Fibroblast of peridontal ligament (primary cell): ENCODE results near the gene SMC4.
"Not testable (repeated sequence)": the region's sequence is repeated elsewhere in the genome, so short reads cannot be mapped to it uniquely, and the experiment has no call there.

ENCODE experiments used
- DNase-seq: peaks from one replicate; pipeline ENCODE4 v3.0.0-alpha.2; 2010; ENCODE audit errors: extremely low read depth

The SMC4 gene

GRCh38 chr3:160446522-160447056 lies 47.1 kb downstream of the SMC4 start:
- DNase-seq: no peak

GRCh38 chr3:160447544-160447943 lies 48.1 kb downstream of the SMC4 start:
- peak; percentile 50 for DNase-seq

- DNase-seq: peak; percentile 56
These were observed 49.6 kb downstream of the SMC4 start for GRCh38 chr3:160448845-160449635.

GRCh38 chr3:160449636-160450598 lies 50.5 kb downstream of the SMC4 start, which contains the start of gene TRIM59:
Gene TRIM59 (minus strand): TSS chr3:160449786. CDS start chr3:160439183, 10,603 bp downstream.
- peak; percentile 95 for DNase-seq

GRCh38 chr3:160450846-160451245 lies 51.4 kb downstream of the SMC4 start:
- peak; percentile 89 for DNase-seq

- DNase-seq: no peak
These were observed 52.2 kb downstream of the SMC4 start for GRCh38 chr3:160451602-160452001.

- not testable (repeated sequence) for DNase-seq
These were observed 52.8 kb downstream of the SMC4 start for GRCh38 chr3:160452251-160452650.

GRCh38 chr3:160454995-160455394 lies 55.5 kb downstream of the SMC4 start:
- DNase-seq: no peak

GRCh38 chr3:160455846-160456245 lies 56.4 kb downstream of the SMC4 start:
- no peak for DNase-seq

GRCh38 chr3:160458151-160458550 lies 58.7 kb downstream of the SMC4 start:
- no peak for DNase-seq

- no peak for DNase-seq
These were observed 60.1 kb downstream of the SMC4 start for GRCh38 chr3:160459450-160459970.

GRCh38 chr3:160460033-160460432 lies 60.6 kb downstream of the SMC4 start:
- no peak for DNase-seq

GRCh38 chr3:160464321-160464720 lies 64.9 kb downstream of the SMC4 start:
- DNase-seq: no peak

GRCh38 chr3:160464971-160465370 lies 65.5 kb downstream of the SMC4 start:
- DNase-seq: no peak

GRCh38 chr3:160470181-160470580 lies 70.7 kb downstream of the SMC4 start:
- DNase-seq: no peak

GRCh38 chr3:160471892-160472291 lies 72.4 kb downstream of the SMC4 start:
- no peak for DNase-seq

GRCh38 chr3:160472344-160472743 lies 72.9 kb downstream of the SMC4 start:
- no peak for DNase-seq

GRCh38 chr3:160473221-160473620 lies 73.8 kb downstream of the SMC4 start:
- peak; percentile 91 for DNase-seq

GRCh38 chr3:160473978-160474377 lies 74.5 kb downstream of the SMC4 start:
- peak; percentile 97 for DNase-seq

GRCh38 chr3:160474416-160474838 lies 75.0 kb downstream of the SMC4 start:
- no peak for DNase-seq

GRCh38 chr3:160475153-160475552 lies 75.7 kb downstream of the SMC4 start:
- DNase-seq: no peak

GRCh38 chr3:160475884-160476283 lies 76.4 kb downstream of the SMC4 start:
- no peak for DNase-seq
